Liver (tissue), 3 donors: ENCODE measurements around the gene MTMR12.

ENCODE experiments used
- CTCF ChIP-seq: fragments of 150-350 bp; IDR thresholded peaks from 2 replicates; pipeline ENCODE4 v1.5.1; 2017; ENCODE audit warnings: improper control_type of control experiment, low read depth, low read length; ENCODE audit not compliant: missing input control
- NR2F2 ChIP-seq: IDR thresholded peaks from 2 replicates; pipeline ENCODE4 v1.6.1; 2016; ENCODE audit warnings: antibody characterized with exemption
- RAD21 ChIP-seq, 2 donors: IDR thresholded peaks; 2 replicates each; pipeline ENCODE4 v1.6.1; 2016; ENCODE audit warnings: antibody characterized with exemption in 2 of 2, mild to moderate bottlenecking in 2 of 2
- TF ChIP-seq, protein P1 (sequence below): IDR thresholded peaks from 2 replicates; pipeline ENCODE4 v1.6.1; 2016; ENCODE audit warnings: antibody characterized with exemption, mild to moderate bottlenecking
- TF ChIP-seq, protein P2 (sequence below): IDR thresholded peaks from 2 replicates; pipeline ENCODE4 v1.6.1; 2016; ENCODE audit warnings: antibody characterized with exemption
- donor health status: healthy.
- donor health status: healthy.

GRCh38 chr5:32264957-32265572 lies 47.7 kb downstream of the MTMR12 start:
- TF ChIP-seq, protein P1, sequence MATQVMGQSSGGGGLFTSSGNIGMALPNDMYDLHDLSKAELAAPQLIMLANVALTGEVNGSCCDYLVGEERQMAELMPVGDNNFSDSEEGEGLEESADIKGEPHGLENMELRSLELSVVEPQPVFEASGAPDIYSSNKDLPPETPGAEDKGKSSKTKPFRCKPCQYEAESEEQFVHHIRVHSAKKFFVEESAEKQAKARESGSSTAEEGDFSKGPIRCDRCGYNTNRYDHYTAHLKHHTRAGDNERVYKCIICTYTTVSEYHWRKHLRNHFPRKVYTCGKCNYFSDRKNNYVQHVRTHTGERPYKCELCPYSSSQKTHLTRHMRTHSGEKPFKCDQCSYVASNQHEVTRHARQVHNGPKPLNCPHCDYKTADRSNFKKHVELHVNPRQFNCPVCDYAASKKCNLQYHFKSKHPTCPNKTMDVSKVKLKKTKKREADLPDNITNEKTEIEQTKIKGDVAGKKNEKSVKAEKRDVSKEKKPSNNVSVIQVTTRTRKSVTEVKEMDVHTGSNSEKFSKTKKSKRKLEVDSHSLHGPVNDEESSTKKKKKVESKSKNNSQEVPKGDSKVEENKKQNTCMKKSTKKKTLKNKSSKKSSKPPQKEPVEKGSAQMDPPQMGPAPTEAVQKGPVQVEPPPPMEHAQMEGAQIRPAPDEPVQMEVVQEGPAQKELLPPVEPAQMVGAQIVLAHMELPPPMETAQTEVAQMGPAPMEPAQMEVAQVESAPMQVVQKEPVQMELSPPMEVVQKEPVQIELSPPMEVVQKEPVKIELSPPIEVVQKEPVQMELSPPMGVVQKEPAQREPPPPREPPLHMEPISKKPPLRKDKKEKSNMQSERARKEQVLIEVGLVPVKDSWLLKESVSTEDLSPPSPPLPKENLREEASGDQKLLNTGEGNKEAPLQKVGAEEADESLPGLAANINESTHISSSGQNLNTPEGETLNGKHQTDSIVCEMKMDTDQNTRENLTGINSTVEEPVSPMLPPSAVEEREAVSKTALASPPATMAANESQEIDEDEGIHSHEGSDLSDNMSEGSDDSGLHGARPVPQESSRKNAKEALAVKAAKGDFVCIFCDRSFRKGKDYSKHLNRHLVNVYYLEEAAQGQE: no peak
- TF ChIP-seq CTCF: no peak
- TF ChIP-seq RAD21 (IDR thresholded peaks at IDR 0.05): peak in 1 of 2 donors; percentile 24
- TF ChIP-seq, protein P2, sequence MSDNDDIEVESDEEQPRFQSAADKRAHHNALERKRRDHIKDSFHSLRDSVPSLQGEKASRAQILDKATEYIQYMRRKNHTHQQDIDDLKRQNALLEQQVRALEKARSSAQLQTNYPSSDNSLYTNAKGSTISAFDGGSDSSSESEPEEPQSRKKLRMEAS: no peak
- TF ChIP-seq NR2F2: no peak
